Thoracic aorta (tissue), 2 donors: Measurements from ENCODE around the gene ABLIM1. TPM values are rescaled to one million over a fixed set of nuclear protein-coding genes. Genes with fewer than 3 reads are reported as not detected.

ENCODE experiments used
- ATAC-seq: fragments of 150-250 bp; one replicate; pipeline ENCODE4 v1.8.0; 2017; ENCODE audit warnings: low read depth; ENCODE audit not compliant: insufficient number of reproducible peaks, low FRiP score
- DNase-seq: peaks from one replicate; pipeline ENCODE4 v3.0.0-alpha.2; 2020; ENCODE audit warnings: low spot score
- H3K27ac ChIP-seq, 2 donors: fragments of 200-600 bp; sonication (generic); 1 replicate in 1 of 2; 2 replicates in 1 of 2; pipeline ENCODE4 v1.5.1; 2016; ENCODE audit warnings: mild to moderate bottlenecking in 2 of 2, moderate library complexity in 2 of 2
- H3K27me3 ChIP-seq: fragments of 200-600 bp; sonication (generic); replicated peaks from 2 replicates; pipeline ENCODE4 v1.6.0; 2016; ENCODE audit warnings: mild to moderate bottlenecking; ENCODE audit not compliant: insufficient read depth
- H3K36me3 ChIP-seq: fragments of 200-600 bp; sonication (generic); one replicate; pipeline ENCODE4 v1.5.1; 2016
- H3K4me1 ChIP-seq, 2 donors: fragments of 200-600 bp; sonication (generic); 1 replicate in 1 of 2; 2 replicates in 1 of 2; pipeline versions ENCODE4 v1.5.1 to v1.6.0; 2016; ENCODE audit warnings: low read depth in 2 of 2, mild to moderate bottlenecking in 1 of 2; ENCODE audit not compliant: control insufficient read depth in 1 of 2
- H3K4me3 ChIP-seq: fragments of 200-600 bp; sonication (generic); 2 replicates; pipeline ENCODE4 v1.5.1; 2016; ENCODE audit warnings: mild to moderate bottlenecking
- H3K9me3 ChIP-seq: fragments of 200-600 bp; sonication (generic); 2 replicates; pipeline ENCODE4 v1.5.1; 2016
- total RNA-seq, 2 donors: library from RNA; depleted of rRNA; stranded (reverse); fragments of >200 nt; gene quantifications; one replicate each; pipeline versions ENCODE4 v1.1.0 to v1.2.3, GENCODE V29; 2016
- TF ChIP-seq, protein P1 (sequence below): fragments of 200-600 bp; sonication (generic); IDR thresholded peaks from one replicate; pipeline ENCODE4 v1.5.1; 2019; ENCODE audit warnings: antibody characterized with exemption

Gene ABLIM1
- total RNA-seq, 2 donors from 2014 or later = 47.5 to 111 TPM

DNA sequence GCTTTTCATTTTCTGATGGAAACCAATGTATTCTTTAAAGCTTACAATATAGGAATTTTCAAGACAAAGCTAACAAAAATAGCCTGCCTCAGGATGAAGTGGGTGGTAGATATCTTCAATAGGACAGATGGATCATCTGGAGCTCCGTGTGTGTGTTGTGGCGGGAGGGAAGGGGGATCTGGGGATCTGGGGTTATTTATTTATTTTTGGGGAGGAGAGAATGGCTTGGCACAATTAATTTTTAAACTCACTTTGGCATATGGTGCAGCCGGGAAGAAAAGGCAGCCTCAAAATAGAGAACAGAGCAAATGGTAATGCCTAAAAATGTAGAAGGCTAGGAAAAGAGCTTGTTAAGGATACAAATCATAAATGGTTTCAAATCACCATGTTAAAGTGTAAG, 11.6 kb upstream of the ABLIM1 start:
- H3K9me3 ChIP-seq = no peaks in the 10 kb centered on the region
- H3K4me1 ChIP-seq = no peaks in the 10 kb centered on the region
- no peak for DNase-seq
- no peak overlapping the region for H3K4me3 ChIP-seq
- TF ChIP-seq, protein P1, sequence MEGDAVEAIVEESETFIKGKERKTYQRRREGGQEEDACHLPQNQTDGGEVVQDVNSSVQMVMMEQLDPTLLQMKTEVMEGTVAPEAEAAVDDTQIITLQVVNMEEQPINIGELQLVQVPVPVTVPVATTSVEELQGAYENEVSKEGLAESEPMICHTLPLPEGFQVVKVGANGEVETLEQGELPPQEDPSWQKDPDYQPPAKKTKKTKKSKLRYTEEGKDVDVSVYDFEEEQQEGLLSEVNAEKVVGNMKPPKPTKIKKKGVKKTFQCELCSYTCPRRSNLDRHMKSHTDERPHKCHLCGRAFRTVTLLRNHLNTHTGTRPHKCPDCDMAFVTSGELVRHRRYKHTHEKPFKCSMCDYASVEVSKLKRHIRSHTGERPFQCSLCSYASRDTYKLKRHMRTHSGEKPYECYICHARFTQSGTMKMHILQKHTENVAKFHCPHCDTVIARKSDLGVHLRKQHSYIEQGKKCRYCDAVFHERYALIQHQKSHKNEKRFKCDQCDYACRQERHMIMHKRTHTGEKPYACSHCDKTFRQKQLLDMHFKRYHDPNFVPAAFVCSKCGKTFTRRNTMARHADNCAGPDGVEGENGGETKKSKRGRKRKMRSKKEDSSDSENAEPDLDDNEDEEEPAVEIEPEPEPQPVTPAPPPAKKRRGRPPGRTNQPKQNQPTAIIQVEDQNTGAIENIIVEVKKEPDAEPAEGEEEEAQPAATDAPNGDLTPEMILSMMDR = no peak
- H3K27ac ChIP-seq = no peak overlapping the region
- ATAC-seq = no peak
- H3K27me3 ChIP-seq = no peaks in the 10 kb centered on the region
- no peaks in the 10 kb centered on the region for H3K36me3 ChIP-seq

DNA sequence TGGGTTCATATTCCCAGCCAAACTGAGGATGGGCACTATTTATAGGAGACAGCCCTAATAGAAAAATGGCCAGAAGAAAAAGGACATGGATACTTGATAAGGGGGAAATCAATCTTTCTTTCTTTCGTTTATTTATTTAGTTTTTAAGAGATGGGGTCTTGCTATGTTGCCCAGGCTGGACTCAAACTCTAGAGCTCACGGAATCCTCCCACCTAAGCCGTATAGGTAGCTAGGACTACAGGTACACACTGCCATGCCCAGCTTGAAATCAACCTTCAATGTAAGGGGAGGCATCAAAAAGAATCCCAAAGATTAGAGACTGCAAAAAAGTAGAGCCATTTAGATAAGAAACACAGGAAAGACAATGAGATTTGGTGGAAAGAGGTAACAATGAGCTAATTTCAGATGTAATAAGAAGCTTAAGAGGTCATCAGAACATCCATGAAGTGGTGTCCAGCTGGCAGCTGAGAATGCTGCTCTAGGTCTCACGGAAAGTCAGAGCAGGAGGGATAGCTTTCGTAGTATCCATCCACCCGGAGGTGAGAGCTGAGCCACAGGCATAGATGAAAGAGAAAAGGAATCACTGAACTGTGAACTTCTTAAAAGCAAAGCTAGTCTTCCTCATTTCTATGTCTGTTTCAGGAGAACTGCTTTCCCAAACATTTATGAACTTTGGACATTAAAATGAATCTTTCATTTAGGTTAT, 10.5 kb upstream of the ABLIM1 start:
- no peaks in the 10 kb centered on the region for H3K9me3 ChIP-seq
- no peaks in the 10 kb centered on the region for H3K27me3 ChIP-seq
- H3K27ac ChIP-seq = no peak overlapping the region
- no peaks in the 10 kb centered on the region for H3K36me3 ChIP-seq
- H3K4me1 ChIP-seq = no peaks in the 10 kb centered on the region
- DNase-seq (no peak), ATAC-seq (no peak)
- TF ChIP-seq, protein P1 = no peak
- no peak overlapping the region for H3K4me3 ChIP-seq

DNA sequence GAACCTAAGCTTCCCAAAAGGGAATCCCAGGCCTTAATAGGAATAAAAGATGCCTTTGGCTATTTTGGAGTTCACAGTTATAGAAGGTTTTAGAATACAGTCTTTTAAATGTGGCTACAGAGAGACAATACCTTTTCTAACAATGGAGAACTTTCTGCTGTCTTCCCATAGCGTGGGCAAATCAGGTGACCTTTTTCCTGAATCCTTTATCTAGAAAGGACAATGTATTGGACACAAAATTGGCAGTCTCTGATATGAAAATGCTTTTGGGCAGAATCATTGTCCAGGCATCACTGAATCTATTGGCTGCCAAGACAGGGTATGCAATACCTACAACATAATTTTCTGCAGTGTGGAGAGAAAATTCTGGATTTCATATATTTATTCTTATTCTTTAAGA, 7.8 kb upstream of the ABLIM1 start:
- H3K27me3 ChIP-seq = no peaks in the 10 kb centered on the region
- ATAC-seq = no peak
- DNase-seq = no peak
- H3K36me3 ChIP-seq = no peaks in the 10 kb centered on the region
- H3K27ac ChIP-seq = no peak overlapping the region
- H3K4me1 ChIP-seq = no peaks in the 10 kb centered on the region
- no peaks in the 10 kb centered on the region for H3K9me3 ChIP-seq
- H3K4me3 ChIP-seq = no peak overlapping the region
- TF ChIP-seq, protein P1 = no peak

DNA sequence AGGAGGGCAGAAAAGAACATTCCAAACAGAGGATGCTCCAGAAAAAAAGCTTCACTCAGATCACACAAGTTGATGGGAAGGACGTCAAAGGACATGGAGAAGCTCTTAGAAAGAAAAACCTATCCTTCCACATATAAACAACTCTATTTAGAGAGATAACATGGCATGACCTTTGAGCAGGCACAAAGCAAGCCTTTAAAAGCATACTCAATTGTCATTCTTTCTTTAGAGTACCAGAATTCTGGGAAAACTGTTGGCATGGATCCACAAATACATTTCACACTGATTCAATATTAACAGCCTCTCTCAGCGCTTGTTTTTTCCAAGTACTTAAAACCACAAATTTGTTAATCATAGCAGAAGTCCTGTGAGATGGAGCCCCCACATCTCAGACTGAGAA, 7.3 kb upstream of the ABLIM1 start:
- Histone ChIP-seq H3K9me3 (no peaks in the 10 kb centered on the region), H3K4me3 (no peak overlapping the region), H3K27me3 (no peaks in the 10 kb centered on the region), H3K4me1 (no peaks in the 10 kb centered on the region), H3K36me3 (no peaks in the 10 kb centered on the region), H3K27ac (no peak overlapping the region)
- ATAC-seq (no peak), DNase-seq (no peak)
- TF ChIP-seq, protein P1 = no peak

DNA sequence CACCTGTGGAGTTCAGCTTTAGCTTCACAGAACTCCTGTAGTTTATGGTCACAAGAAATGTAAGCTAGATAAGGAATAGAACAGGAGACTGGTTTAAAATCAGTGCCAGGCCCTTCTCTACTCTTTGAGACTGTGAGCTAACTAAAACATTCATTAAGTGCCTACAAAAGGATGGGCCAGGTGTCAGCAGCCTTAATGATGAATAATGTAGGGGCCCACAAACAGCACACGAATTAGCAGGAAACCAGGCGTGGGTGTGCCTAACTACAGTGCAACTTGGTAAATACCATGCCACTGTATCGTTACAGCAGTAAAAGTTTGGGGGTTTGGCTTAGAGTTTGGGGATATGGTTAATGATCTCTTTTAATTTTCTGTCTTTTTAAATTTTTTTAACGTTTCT, 6.1 kb upstream of the ABLIM1 start:
- Histone ChIP-seq H3K27ac (no peak overlapping the region), H3K36me3 (no peaks in the 10 kb centered on the region), H3K4me1 (no peaks in the 10 kb centered on the region), H3K27me3 (no peaks in the 10 kb centered on the region), H3K9me3 (no peaks in the 10 kb centered on the region), H3K4me3 (no peak overlapping the region)
- no peak for DNase-seq
- TF ChIP-seq, protein P1 = no peak
- ATAC-seq = no peak
